HG02943 (cell line): ENCODE results near the gene SCAMP2.

Experiments used
- ATAC-seq: cut with Tn5 transposase; IDR thresholded peaks from one replicate; pipeline ENCODE4 v1.9.1; 2021; ENCODE audit warnings: mild to moderate bottlenecking, low read depth, moderate library complexity; ENCODE audit not compliant: unreplicated experiment

Gene SCAMP2

GRCh38 chr15:74864296-74864695, 8.9 kb downstream of the SCAMP2 start:
- no peak for ATAC-seq

- no peak for ATAC-seq
Measured at GRCh38 chr15:74863239-74864056, 9.7 kb downstream of the SCAMP2 start.

DNA sequence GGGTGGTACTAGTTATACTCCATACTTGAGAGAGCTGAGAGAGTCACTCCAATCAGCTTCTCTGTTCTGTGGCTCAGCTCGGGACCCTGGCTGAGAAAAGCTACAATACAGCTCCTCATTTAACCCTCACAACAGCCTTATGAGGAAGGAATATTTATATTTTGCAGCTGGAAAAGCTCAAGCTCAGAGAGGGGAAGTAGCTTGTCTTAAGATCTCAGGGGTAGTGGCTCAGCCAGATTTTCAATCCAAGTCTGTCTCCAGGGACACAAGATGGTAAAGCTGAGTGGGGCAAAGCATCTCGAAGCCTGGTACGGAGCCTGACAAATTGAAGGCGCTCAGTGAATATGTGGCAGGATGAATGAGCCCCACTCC, 14.8 kb downstream of the SCAMP2 start:
- ATAC-seq: no peak

DNA sequence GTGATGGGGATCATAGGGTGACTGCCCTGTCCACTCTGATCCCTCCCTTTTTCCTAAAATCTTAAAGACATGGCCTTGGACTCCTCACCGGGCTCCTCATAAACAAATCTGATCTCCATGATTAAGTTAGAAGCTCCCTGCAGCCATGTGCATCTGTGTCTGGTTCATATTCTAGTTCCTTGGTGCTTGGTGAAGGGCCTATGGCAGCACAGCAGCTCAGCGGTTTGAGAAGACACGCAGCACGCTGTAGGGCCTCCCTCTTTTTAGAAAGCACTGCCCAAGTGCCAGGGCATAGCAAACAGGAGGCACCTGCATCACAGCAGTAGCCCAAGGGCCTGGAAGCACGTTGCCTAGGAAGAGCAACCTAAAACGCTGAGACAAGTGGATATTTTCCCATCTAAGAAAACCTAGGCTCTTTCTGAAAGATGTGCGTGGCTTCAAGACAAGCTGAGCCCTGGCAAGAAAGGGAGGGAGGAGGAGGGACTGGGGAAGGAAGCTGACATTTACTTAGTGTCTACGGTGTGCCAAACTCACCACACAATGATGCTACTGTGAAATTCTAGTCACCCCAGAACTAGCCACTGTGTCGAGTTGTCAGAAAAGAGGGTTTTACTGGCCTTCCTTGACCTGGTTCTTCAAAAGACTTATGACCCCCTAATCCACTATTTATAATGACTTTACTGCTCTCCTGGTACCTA, 15.3 kb downstream of the SCAMP2 start:
- ATAC-seq: no peak

DNA sequence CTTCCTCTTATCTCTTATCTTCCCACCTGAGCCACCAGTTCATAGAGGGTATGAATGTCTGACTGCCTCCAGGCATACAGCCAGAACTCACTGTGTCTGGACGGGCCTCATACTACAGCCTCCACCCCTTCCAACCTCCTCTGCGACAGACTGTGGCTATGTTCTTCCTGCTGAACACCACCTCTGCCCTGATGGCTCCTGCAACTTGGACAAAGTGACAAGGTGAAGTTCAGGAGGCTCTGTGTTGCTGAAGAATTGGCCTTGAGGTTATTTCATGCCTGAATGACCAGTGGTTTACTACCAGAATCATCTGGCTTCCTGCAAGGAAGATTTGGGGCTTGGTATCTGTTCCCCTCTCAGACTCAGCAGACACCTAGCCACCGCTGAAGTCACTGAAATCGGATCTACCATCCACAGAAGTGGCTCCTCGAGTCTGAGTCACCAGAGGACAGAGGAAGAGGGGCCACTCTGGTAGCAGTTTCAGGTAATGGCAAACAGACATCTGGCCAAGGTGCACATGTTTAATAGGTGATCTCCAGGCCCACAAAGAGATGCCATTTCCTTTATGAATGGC, 16.0 kb downstream of the SCAMP2 start:
- peak; percentile 71 for ATAC-seq

GRCh38 chr15:74856537-74856936, 16.6 kb downstream of the SCAMP2 start:
- ATAC-seq: no peak

- no peak for ATAC-seq
Measured at GRCh38 chr15:74855857-74856256, 17.3 kb downstream of the SCAMP2 start.

DNA sequence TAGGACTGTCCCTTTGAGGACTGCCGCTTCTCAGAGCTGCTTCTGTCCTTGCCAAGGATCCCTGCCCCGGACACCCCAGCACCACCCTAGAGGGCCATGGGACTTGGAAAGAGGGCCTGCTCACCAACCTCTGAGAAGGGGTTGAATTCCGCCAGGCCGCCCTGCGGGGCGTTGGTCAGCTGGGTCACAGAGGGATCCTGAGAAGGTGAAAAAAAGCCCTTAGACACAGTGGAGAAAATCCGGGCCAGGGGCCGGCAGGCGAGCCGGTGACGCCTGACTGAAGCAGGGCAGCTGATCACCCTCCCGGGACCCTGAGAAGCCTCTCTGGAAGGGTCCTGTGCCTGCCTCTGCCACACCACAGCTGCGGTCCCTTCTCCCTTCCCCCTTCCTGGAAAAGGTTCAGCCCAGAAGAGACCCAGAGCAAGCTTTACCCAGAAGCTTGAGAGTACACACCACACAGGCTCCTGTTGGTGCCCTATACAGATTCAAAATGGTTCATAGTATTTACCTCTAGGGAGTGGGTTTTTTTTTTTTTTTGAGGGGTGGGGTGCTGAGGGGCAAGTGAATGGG, 18.6 kb downstream of the SCAMP2 start:
- ATAC-seq: no peak

GRCh38 chr15:74851960-74852359, 21.2 kb downstream of the SCAMP2 start:
- no peak for ATAC-seq

DNA sequence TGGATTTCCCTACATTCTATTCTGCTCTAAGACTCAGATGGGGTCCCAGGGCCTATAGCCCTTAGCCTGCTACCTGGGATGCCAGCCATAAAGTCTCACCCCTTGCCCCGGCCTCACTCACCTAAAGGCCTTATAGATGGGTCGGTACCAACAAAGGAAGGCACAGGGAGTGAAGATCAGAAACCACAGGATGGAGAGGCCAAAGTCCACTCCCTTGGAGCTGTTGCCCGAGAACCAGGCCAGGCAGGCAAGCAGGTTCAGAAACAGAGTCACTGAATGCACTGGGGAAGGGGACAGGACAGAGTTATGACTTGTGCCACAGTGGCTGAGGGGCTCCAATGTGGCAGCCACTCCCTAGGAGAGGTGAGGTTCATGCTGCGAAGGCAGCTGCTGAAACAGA, 22.8 kb downstream of the SCAMP2 start:
- ATAC-seq: no peak

DNA sequence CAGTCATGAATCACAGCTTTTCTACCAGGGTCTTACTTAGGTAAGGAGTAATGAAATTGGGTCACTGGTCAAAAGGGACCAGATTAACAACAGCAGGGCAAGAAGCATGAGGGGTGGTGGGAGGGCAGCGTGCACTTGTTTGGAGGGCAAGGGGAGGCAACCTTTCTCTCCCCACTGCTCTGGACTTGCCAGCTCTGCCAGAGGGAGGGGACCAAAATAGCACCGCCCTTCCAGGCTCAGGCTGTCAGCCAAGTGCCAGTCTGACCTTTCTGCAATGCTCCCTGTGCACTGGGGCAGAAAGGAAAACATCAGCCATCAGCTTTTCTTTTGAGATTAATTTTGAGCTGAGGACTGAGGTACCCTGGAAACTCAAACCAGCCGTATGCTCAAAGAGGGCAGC, 25.7 kb downstream of the SCAMP2 start:
- ATAC-seq: no peak

- ATAC-seq: no peak
Measured at GRCh38 chr15:74845581-74845980, 27.6 kb downstream of the SCAMP2 start.

DNA sequence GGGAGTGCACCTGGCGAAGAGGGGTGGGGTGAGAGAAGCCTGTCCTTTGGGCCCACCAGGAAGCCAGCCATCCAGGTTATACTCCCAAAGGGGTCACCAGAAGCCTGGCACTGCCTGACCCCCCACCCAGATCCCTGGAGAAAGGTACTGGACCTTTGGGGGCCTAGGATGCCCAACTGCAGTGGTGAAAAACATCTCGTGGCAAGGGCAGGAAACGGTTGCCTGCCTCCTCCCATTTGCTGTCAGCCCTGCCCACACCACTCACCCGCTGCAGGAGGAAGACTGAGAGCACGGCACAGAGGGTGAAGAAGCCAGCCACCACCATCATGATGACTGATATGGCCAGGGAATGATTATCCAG, 28.0 kb downstream of the SCAMP2 start:
- ATAC-seq: no peak

DNA sequence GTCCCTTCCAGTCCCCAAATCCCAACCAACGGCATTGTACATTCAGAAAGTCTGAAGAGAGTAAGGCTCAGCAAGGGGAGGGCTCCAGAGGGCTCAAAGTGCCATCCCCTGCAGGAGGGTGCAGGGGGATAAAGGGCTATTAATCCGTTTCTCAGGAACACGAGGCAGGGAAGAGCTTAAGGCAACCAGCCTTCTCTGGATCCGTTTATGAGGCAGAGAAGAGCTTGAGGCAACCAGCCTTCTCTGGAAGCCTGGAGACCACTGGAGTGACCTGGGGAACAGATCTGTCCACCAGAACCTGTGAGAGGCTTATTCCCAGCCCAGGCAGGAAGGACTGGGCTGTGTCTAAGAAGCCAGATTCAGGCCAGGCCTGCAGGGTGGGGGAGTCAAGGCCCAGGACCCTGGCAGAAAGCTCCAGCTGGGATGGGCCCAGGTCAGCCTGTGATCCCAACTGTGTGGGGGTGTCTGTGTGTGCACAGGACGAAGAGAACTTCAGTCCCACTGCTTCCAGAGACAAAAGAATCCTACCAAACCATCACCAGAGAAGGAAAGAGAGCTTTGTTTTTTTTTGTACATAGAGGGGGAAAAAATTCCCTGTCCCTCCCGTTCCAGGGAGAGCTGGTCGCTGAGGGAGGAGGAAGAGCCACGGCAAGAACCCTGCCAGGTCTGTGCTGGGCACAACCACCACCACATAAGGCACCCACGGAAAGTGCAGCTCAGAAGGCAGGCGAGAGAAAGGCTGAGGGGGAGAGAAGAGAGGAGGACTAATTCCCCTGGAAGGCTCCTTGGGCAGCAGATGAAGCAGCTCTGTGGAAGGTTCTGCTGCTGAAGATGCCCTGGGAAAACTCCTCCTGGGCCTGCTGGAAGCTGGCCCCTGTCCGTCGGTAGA, 28.6 kb downstream of the SCAMP2 start:
- ATAC-seq: no peak

GRCh38 chr15:74843891-74844299, 29.3 kb downstream of the SCAMP2 start:
- no peak for ATAC-seq

DNA sequence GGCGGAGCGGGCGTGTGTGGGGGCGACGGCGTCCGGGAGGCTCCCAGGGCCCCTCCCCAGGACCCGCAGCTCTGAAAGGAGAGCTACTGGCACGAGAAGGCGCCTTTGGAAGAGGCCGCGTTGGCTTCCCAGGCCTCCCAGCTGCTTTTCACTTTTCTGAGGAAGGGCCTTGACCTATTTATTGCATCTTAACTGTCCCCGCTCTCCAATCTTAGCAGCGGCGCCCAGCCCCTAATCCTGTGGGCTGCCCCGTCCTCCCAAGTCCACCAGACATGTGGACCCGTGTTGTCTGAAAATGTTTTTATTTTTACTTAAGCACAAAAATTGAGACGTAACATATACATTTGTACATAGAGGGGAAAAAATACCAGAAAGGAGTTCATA, 29.7 kb downstream of the SCAMP2 start:
- ATAC-seq: no peak

- peak; percentile 69 for ATAC-seq
Measured at GRCh38 chr15:74842581-74843444, 30.4 kb downstream of the SCAMP2 start, which contains the start of gene ULK3. Gene ULK3, minus strand, starts transcription at chr15:74843156. Its CDS starts 51 bp downstream, at chr15:74843105.

DNA sequence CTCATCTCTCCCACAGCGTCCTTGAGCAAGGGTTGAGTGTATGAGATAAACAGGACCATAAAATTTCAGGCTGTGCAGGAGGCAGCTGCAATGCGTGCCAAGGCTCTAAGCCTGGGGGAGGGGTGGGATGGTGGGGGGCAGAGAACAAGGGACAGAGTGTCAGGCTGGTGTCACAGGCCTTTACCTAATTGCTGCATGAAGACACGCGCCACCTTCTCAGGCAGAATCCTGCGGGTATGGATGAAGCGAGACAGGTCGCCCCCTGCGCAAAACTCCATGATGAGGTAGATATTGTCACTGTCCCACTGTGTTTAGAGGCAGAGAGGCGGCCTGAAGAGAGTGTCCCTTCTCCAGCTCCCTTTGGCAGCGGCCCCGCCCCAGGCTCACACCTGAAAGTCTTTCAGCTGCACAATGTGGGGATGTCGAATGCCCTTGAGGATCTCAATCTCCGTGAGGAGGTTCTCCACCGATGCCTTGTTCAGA, 31.2 kb downstream of the SCAMP2 start:
- ATAC-seq: no peak
